GM21619 (cell line): ENCODE data around the gene KRT74.

Experiments used
- ATAC-seq: cut with Tn5 transposase; IDR thresholded peaks from one replicate; pipeline ENCODE4 v1.9.1; 2021; ENCODE audit not compliant: unreplicated experiment

KRT74 gene

DNA sequence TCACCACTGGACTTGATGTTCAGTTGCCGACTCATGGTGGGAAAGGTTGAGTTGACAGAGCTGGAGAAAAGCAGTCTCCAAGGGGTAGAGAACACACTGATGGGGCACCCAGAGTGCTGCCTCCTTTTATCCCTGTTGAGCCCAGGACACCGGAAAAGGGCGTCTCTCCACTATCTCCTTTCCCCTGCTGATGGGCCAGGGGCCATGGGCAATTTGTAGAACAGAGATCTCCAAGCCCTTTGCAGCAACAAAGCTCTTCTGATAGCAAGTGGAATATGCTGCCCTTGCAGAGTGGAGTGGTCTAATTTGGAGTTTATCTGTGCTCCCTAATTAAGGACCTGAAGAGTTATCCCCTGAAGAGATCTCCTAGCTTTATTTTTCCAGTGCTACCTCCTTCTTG is at the start of gene KRT74:
KRT74 (minus strand) TSS at position 101 of the 400 bp plus-strand sequence; CDS start at position 35, 66 bp downstream.
- no peak for ATAC-seq

DNA sequence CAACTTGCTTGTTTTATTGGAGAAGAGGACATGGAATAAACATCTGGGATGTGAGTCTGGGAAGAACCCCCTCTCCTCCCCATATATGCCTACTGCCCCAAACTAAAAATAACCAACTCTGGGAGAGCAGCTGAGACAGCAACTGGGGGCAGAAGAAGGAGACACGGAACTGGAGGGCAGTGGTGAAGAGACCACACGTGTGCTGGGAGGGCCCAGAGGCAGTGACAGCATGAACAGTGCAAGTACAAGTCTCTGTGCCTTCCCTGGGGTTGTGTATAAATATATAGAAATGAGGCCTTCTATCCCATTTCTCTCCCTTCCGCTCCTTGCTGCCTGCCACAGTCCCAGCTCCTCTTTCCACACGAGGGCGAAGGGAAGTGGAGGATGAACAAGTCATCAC is 48.7 kb upstream of the KRT74 start:
- ATAC-seq: no peak

DNA sequence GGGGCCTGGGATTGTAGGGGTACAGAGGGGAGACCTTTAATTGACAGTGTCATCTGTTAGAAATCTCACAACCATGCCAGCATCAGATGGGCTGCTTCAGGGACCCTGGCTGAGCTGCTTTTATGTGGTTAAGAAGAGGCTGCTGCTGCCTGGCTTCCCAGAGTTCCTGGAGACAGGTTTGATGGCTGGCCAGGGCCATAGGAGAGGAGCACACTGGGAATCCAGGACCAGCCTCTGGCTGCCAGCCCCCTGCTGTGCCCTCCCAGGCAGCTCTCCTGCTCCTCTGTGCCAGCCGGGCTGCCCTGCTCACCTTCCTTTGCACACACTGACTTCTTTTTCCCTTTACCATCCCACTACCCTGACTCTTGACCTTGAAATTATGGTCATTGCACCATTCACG is 45.2 kb upstream of the KRT74 start:
- ATAC-seq: no peak

DNA sequence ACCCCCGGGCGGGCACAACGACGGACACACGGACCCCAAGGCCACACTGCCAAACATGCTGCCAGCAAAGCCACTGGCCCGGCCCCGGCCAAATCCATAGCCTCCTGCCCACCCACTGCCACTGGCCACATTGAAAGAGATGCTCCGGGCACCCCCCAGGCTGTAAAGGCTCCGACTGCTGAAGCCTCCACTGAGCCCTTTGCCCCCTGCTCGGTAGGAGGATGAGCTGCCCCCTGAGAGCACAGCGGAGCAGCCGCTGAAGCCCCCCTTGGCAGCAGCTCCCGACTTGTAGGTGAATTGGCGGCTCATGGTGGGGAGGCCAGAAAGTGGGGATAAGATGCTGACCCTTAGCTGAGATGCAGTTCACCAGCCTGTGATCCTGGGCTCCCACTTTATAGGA is 44.6 kb upstream of the KRT74 start, which contains the start of gene KRT73:
KRT73 (minus strand) TSS at position 344 of the 400 bp plus-strand sequence; CDS start at position 309, 35 bp downstream.
- ATAC-seq: no peak

DNA sequence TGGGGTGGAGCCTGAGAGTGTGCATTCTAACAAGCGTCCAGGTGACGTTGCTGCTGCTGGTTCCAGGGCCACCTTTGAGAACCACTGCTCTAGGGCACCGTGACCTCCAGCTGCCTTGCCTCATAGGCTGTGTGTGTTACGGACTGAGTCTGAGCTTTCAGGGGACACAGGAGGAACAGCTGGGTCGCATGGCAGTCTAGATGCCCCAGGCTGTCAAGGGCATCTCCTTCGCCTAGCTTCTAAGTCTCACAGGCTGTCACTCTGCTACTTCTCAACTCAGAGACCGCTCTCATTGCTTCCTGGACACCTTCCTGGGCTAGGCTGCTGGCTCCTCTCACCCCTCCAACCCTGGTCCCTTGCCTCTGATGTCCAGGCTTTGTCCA is 43.8 kb upstream of the KRT74 start:
- ATAC-seq: no peak

DNA sequence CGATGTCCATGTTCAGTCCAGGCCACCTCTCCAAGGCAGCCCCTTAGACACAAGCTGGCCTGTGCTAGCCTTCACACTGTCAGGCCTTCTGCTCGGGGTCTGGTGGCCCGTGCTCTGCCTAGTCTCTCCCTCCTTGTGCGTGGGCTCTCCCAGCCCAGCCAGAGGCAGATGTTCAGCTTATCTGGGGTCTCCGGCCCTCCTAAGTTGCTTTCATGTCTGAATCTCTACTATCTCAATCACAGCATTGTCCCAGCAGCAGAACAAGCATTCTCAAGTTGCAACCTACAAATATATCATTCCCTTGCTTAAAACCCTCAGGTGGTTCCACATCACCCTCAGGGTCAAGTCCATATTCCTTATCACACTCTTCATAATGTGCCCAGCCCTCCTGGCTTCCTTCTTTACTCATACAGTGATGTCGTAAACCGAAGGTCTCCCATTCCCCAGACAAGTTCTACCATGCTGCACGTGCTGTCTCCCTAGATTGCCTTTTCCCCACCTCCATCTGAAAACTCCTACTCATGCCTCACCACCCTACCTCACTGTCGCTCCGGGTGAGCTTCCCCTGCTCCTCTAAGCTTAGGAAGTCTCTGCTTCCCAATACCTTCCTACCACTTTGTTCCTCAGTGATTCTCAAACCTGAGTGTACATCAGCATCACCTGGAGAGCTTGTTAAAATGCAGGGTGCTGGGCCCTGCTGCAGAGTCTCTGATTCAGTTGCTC is 43.2 kb upstream of the KRT74 start:
- ATAC-seq: no peak

DNA sequence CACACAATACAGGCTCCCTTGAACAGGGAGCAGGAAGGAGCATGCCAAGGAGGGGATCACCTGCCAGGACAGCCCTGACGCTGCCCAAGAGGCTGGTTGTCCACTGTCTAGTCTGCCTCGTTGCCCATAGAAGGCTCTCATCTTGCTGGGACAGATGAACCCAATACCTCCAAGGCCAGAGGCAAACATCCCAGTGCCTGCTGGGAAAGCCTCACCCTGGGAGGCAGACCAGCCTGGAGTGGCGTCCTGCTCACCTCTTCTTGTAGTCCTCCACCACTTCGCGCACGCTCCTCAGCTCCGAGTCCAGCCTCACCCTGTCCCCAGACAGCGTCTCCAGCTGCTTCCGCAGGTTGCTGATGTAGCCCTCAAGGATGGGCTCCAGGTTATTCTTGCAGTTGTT is 42.3 kb upstream of the KRT74 start:
- ATAC-seq: no peak

DNA sequence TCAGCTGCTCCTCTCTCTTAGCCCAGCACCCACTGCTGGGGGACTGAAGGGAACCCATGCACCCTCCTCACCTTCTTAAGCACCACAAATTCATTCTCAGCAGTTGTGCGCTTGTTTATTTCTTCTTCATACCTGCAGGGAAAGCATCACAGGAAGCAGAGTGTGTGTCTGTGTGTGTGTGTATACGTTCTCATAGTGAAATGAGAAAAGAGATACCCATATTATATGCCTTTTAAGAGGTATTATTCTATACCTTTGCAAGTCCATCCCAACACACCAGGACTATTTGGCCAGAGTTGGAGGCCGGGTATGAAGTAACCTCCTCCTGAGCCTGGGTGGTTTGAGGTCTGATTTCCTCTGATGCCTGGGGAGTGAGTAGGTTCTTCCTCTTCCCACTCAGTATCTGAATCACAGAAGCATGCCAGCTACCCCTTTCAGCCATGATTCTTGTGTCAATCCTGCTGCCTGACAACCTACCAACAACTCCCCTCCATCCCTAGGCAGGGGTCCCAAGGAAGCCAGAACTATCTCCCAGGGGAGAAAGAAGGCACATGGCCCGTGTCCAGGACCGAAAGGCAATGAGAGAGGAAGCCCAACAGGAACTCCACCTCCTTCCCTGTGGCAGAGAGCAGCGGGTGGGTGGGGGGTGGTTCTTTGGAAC is 41.7 kb upstream of the KRT74 start:
- no peak for ATAC-seq

DNA sequence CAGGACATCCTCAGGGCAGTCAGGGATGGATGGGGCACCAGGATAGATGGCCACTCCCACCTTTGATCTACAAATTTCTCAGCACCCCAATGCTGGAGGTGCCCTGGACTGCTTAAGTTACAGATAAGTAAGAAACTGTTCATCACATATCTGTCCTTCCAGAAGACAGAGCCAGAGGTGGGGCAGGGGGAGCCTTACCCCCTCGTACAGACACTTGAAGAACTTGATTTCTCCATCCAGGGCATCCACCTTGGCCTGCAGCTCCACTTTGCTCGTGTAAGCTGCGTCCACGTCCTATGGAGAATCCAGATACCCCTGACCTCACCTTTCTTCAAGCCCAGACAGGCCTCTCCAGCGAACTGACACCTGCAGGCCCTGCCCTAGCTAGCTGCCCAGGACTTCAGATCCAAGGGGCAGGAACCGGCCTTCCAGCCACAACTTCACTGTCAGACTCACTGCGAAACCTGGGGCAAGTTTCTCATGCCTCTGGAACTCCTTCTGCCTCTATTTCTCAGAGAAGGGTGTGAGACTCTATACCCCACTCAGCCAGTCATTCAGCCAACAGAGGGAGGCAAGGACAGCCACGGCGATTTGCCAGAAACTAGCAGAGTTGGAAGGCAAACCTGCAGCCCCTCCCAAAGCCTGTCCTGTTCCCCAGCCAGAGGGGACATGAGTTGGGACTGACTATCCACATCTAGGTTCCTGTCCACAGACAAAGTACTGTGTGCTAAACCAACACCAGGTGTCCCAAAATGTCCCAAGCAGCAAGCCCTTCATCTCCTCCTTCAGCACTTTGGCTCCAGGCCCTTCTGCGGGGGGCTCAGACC is 41.0 kb upstream of the KRT74 start:
- ATAC-seq: no peak

DNA sequence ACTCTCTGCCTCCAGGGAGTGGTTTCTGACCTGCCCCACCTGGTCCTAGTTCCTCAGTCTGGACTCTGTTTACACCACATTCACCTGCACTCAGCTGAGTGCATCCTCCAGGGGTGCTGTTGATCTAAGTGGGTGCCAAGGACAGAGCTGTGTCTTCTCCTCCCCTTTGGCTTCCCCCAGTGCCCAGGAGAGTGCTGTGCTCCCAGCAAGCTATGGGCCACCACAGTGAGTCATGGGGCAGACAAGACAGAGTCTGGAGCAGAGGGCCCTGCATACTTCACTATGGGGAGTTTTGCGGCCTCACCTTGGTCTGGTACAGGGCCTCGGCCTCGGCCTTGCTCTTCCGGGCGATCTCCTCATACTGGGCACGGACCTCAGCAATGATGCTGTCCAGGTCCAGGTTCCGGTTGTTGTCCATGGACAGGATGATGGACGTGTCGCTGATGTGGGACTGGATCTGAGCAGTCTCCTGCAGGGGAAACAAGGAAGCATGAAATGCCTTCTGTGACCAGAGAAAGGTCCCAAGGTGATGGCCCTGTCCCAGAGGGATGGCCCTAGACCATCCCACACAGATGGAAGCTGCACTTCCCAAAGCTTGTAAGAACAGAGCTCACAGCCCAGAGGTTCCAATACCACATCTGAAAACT is 39.9 kb upstream of the KRT74 start:
- ATAC-seq: no peak

DNA sequence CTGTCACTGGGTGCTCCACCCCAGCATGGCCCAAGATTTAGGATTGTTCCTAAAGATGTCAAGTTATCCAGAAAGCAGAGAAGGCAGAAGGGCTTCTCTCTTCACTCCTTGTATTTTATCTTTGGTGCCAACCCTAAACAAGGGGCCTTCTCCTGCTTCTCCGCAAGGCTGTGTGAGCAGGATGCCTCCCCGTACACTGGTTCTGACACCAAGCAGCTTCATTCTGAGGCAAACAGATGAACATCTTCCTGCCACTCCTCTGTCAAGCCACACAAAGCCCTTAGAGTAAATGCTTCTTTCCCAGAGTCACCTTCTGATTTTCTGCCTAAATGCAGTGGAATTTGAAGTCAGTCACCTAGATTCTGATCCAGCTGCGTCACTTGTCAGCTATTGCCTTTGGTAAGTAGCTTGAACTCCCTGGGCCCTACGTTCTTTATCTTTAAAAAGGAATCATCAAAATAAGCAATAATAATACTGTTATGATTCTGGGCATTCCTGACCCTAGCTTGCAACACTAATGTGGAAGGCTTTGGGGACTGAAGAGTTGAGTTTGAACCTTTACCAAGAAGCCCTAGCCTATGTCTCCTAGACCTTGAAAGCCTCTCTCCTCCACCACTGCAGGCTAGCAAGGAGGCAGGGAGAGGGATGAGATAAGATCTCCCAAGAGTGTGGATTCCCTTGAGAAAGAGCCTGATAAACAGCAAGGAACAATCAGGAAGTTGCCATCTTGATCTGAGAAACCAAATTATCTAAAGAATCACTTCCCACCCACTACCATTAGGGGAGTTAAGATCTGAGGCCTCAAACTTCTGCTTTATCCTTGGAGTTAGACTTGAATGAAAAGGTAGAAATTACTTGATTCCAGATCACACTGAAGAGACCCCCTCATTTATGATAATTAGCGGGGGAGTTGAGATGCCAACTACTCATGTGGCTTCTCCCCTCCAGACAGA is 39.1 kb upstream of the KRT74 start:
- ATAC-seq: no peak

DNA sequence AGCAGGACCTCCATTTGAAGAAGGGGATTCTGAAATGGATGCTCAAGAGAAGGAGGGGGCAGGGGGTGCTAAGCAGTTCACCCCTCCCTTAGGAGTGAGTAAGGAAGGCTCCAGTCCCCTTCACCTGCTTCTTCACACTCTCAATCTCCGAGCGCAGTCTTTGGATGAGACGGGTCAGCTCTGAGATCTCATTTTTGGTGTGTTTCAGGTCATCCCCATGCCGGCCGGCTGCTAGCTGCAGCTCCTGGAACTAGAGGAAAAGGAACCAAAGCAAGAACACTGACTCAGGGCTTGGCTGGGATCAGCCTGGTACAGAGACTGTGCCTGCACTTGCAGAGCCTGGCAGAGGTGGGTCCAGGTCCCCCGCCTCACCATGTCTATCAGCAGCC is 37.4 kb upstream of the KRT74 start:
- no peak for ATAC-seq

DNA sequence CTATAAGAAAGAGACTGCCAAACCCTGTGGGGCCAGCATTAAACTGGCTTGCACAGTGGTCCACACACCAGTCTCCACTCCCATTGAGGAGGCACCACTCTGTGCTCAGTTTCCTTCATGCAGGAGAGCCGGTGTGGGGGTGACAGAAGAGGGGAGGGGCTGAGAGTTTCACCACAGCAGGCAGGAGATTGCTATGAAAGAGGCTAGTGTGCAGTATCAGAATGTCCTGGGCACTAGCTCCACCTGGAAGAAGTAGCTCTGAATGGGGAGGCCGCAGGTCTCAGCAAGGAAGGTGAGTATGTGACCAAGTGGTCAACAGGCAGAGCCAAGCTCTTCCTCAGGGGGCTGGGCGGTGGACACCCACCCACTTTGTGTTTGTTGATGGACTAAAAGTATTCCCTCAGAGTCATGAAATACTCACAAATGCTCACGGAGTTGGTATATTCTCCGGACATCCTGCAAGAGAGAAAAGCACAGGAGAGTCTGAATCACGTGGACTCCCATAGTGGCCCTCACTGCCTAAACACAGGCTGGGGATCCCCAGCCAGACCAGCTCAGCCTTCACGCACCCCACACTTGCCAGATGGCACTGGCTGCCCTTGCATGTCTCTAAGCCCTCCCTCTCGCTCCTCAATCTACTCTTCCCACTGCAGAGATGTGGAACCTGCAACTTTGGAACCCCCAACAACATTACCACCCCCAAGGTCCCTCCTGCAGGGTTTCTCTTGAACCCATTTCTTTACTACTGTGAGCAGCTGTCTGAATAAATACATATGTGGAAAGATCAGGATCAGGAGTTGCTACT is 35.4 kb upstream of the KRT74 start:
- ATAC-seq: no peak

DNA sequence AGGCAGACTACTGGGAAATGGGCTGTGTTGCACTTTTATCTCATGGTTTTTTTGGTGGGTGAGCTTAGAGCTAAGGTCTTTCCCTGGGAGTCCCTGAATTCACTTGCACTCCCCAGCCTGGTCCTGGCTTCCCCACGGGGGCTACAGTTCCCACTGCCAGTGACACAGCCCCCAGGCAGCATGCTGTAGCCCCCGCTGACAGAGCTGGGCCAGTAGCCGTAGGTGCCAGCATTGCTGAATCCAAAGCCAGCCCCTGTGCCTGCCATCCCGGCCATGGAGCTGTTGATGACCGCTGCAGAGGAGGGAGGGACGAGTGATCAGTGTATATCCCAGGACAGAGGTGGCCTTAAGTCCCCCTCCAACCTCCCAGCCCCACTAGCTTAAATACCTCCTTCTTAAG is 34.5 kb upstream of the KRT74 start:
- ATAC-seq: no peak

DNA sequence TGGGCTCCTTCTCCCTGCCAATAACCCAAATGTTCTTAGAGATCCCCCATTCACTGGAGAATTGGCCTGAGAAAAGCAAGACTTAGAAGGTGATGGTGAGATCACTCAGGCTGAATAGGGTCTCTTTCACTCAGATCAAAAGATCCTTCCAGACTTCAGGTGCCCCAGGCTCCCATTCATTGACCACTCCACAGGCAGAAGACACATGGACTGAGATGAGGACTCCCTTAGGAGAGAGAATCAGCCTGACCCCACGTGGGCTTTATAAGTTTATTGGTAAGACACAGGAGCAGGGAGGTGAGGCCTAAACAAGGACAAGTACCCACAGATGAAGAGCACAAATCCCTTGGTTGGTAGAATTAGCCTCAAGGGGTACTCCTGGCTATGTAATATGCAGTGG is 33.7 kb upstream of the KRT74 start:
- no peak for ATAC-seq

DNA sequence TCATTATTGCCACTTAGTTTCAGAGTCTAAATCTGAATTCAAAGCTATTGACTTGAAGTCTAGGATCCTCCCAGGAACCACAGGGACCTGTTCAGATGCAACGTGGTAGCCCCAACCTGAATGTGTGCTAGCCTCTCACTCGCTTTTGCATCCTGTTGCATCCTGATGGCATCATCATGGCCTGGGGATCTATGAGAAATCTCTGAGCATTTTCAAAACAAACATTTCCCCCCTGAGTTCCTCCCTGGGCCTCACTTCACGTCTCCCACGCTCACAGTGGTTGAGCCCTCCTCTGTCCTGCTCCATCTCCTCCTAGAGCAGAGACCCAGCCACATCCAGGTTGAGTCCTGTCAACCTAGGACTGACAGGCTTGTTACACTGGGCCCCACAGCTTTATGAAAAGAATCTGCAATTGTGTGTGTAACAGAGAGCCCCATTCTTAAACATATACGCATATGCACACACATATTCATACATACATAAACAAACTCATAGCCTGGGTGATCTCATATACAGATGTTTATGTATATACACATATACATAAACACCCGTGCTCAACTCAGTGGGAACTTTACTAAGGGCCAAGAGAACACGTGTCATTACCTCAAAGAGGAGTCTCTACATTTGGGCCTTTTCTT is 33.1 kb upstream of the KRT74 start:
- no peak for ATAC-seq

DNA sequence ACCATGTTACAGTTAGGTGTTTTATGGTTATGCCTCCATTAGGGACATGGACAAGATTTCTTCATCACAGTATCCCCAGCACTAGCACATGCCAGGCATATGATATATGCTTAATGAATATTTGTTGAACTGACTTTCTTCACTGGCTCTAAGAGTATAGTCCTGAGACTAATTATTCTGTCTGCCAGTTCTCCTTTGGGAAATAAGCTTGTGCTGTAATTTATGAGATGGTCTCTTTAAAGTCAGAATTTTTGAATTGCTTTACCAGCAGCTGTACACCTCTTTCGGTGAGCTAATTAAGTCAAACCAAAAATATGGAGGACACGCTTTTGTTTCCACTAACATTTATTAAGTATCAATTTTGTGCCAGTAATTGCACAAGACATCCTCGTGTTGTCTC is 32.5 kb upstream of the KRT74 start:
- ATAC-seq: no peak

DNA sequence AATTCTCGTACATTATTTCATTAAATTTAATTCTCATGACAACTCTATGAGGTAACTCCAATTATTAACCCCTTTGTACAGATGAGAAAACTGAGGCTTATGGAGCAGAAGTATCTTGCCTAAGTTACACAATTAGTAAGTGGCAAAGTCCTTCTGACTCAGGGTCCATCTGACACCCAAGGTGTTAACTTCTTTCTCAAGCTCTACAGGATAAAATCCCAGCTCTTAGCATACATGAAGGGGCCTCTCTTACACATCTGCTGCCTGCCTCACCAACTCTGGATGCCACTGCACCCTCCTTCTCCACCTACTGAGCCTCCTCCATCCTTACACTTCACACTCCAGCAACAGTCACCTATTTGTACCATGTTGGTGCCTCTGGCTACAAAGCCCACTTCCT is 31.9 kb upstream of the KRT74 start:
- ATAC-seq: no peak

DNA sequence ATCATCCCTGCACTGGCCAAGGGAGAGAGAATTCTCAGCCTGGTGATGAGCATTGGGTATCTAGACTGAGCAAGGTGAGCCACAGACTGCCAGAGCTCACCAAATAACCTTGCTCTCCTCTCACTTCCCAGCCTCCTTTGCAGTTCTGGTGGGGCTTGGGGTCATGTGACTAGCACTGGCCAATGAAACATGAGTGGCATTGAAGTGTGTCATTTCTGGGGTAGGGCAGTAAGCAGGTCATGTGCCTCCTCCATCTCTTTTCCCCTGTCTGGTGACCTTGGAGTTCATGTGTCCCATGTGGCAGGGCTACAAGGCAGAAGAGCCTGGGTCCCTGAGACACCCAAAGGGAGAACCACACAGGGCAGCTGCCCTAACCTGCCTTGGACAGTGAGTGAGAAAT is 31.2 kb upstream of the KRT74 start:
- no peak for ATAC-seq
